NT2/D1 (cell line): ENCODE results near the gene WFIKKN1.
"Not testable (repeated sequence)": the region's sequence is repeated elsewhere in the genome, so short reads cannot be mapped to it uniquely, and the experiment has no call there.

ENCODE experiments used
- SUZ12 ChIP-seq: IDR thresholded peaks from 2 replicates; pipeline ENCODE4 v1.6.1; 2011; ENCODE audit not compliant: insufficient read length, insufficient read depth; ENCODE audit errors: extremely low read depth
- YY1 ChIP-seq: IDR thresholded peaks from 2 replicates; pipeline ENCODE4 v1.6.1; 2011; ENCODE audit not compliant: insufficient read length, insufficient read depth
- ZNF274 ChIP-seq: IDR thresholded peaks from 2 replicates; pipeline ENCODE4 v1.6.1; 2011; ENCODE audit warnings: mild to moderate bottlenecking, low read depth, low read length

GRCh38 chr16:597655-598054 is 33.1 kb upstream of the WFIKKN1 start:
- TF ChIP-seq SUZ12, YY1, ZNF274: not testable (repeated sequence)
